ENCODE measurements around the gene NTSR2. TPM values are rescaled to one million over a fixed set of nuclear protein-coding genes. Genes with fewer than 3 reads are reported as not detected.

Gene NTSR2
- total RNA-seq, 2 donors from 2014 or later: not detected

Other genes with a start within 250 kb of the NTSR2 start
- 1 to 10 TPM; 5.8 to 8.6 TPM for gene E2F6, start 204.0 kb downstream of the NTSR2 start, total RNA-seq
- 1 to 10 TPM in 1 of 2 donors, under 1 TPM in 1; 0.95 to 1.0 TPM for gene GREB1, start 136.2 kb downstream of the NTSR2 start, total RNA-seq
- gene LPIN1, start 76.4 kb upstream of the NTSR2 start, total RNA-seq: 10 to 100 TPM; 59.0 to 69.2 TPM

All from activated T-helper 17 cell treated with anti-CD3 and anti-CD28 coated beads, Interleukin-2, amount 50 U/mL, for 72 hours (primary cell).